CD4-positive, alpha-beta T cell treated with Interleukin-2 at 100 ng/mL for 4 hours (primary cell): ENCODE measurements around the gene MICAL1.

ENCODE experiments used
- DNase-seq: peaks from one replicate; pipeline ENCODE4 v3.0.0-alpha.2; 2020; ENCODE audit warnings: low spot score

The MICAL1 gene

DNA sequence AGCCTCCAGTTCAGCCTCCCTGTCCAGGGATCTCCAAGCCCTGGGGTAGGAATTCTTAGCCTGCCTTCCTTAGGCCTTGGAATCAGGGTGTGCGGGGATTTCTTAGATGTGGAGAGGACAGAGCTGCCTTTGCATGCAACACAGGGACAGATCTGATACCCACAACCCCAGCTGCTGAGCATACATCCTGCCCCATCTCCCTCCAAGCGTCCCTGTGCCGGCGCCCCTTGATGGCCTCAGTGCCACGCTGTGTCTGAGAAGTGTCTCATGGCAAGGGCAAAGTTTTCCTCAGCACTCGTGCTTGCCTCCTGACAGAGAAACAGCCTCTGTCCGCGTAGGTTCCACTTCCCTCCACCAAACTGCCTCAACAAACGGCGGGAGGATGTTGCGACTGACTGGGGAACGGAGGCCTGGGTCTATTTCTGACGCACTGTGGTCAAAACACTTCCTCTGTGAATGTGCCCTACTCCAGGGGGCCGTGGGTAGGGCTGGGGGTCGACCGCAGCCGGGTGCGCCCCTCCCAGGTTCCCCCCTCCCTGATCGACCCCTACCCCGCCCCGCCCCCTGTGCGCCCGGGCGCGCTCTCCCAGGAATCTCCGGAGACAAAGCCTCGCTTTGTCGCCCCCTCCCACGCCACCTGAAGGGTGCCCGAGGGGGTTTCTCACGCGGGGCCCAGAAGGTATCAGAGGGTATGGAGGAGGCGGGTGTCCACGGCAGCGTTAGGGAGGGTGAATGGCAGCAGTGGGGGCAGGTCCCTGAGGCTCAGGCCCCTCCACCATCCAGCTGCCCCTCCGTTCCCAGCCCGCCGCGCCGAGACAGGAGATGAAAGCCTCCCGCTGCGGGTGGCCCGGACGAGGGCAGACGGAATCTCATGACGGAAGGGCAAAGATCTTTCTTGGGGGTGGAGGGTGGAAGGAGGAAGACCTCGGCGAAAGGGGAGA is 806 bp downstream of the MICAL1 start:
- DNase-seq = peak; percentile 72

DNA sequence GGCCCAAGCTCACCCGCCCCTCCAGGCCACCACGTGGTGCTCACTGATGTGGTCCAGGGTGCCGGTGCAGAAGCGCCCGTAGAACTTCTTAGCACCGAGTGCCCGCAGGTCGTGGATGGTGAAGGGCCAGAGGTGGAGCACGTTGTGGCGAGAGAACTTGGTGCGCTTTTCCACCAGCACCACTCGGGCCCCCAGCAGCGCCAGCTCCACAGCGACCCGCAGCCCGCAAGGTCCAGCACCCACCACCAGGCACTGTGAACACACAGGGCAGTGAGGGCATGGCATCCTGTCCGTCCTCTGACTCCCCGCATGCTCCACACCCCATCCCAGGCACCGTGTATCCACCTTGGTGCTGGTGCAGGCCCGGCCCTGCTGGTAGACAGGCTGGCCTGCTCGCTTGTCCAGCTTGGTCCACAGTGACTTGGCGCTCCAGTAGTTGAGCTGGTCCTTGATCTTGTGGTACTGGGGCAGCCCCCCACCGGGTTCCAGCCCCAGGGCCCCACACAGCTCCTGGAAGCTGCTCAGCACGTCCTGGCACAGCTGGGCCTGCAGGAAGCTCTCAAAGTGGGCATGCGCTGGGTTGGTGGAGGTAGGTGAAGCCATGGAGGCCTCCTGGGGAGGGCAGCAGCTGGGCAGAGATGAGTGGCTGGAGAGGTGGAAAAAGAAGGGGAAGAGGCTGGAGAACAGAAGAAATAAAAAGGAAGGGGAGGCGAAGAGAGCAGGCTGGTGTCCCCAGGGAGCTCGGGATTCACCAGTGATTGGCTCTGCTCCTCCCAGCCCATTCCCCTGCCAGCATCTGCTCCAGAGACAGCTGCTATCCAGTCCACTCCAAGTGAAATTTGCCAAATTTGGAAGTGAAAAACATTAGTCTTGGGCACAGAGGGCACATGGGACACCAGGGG is 1.7 kb downstream of the MICAL1 start:
- no peak for DNase-seq

DNA sequence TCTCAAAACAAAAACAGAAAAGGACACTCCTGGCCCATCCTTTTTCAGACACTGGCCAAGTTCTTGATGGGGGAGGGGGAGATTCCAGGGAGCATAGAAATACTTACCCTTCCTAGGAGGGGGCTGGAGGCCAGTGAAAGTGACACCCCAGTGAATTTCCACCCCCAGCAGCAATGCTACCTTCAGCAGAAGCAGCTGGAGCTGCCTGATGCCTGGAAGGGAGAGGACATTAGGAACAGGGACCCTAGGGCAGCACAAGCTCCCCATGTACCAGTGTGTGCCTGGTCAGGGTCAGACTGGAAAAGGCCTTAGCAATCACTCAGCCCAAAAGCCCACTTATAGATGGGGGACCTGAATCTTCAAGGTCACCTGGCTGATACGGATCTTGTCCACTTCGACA is 2.4 kb downstream of the MICAL1 start:
- no peak for DNase-seq

DNA sequence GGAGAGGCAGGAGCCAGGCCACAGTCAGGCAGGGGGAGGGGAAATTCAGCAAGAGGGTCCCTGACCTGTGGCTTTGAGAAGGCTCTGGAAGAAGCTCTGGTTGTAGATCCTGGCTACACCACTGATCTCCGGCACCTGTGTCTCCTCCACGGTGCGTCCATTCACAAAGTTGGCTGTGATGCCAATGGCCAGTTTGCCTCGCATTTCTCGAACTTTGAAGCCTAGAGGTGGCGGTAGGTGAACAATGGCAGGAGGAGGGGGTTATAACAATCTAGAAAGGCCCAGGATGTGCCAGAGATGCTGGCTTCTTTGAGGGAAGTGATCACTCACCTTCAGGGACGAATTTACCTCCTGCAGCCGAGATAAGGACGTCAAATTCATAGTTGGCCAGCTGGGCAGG is 3.4 kb downstream of the MICAL1 start:
- no peak for DNase-seq

DNA sequence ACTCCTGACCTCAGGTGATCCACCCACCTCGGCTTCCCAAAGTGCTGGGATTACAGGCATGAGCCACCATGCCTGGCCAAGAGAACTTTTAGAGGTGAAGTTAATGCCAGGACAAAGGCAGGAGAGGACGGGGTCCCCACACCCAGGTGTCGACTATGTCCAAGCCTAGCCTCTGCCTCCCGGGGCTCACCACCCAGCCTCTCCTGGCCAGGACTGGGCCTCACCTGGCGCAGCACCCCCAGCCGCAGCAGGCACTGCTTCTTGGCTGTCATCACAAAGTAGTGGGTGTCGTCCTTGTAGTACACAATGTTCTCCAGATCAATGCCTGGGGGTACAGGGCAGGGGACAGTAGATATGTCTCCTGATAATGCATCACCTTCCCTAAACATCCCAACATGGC is 4.2 kb downstream of the MICAL1 start:
- no peak for DNase-seq

DNA sequence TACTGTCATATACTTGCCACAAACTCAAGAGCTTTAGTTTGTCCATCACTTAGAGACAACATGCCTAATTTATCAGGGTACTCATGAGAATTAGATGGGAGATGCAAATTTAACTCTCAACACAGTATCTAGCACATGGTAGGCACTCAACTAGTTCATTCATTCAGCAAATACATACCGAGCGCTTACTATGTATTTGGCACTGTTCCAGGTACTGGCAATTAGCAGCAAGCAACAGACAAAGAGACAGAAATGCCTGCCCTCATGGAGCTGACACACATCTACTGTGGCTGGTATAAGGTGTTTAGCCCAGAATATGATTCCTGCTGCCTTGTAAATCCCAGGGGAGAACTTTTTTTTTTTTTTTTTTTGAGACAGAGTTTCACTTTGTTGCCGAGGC is 4.8 kb downstream of the MICAL1 start:
- no peak for DNase-seq

DNA sequence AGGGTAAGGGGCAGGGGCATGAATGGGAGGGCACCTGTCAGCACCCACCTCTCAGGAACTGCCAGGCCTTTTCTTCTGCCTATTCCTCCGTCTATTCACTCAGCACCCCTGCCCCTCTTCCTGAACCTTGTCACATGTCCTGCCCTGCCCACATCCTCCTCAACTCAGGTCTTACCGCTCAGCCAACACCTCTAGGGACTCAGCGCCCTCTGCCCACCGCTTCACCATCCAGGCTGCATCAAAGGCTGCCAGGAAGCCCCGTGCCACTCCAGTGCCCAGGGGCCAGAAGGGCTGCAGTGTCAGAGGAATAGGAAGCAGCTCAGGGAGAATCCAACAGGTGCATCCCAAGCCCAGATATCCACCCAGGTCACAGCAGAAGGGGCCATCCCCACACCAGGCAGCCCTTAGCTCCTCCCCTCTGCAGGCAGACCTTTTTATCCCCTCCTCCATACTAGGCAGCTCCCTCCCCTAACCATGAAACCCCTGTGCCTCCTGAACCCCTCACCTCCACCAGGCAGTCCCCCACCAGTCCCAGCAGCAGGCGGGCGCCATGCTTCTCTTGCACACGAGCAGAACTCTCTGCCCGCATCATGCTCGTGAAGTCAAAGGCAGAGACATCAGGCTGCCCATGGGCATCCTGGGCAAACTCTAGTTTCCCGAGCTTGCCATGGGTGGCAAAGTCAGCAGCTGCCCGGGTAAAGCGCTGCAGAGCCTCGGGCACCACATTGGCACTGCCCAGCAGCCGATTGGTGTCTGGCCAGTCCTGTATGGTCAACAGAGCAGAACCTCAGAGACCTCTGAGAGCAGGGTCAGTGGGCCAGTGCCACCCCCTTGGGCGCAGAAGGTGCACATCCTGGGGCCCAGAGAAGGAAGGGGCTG is 5.5 kb downstream of the MICAL1 start:
- peak; percentile 36 for DNase-seq

DNA sequence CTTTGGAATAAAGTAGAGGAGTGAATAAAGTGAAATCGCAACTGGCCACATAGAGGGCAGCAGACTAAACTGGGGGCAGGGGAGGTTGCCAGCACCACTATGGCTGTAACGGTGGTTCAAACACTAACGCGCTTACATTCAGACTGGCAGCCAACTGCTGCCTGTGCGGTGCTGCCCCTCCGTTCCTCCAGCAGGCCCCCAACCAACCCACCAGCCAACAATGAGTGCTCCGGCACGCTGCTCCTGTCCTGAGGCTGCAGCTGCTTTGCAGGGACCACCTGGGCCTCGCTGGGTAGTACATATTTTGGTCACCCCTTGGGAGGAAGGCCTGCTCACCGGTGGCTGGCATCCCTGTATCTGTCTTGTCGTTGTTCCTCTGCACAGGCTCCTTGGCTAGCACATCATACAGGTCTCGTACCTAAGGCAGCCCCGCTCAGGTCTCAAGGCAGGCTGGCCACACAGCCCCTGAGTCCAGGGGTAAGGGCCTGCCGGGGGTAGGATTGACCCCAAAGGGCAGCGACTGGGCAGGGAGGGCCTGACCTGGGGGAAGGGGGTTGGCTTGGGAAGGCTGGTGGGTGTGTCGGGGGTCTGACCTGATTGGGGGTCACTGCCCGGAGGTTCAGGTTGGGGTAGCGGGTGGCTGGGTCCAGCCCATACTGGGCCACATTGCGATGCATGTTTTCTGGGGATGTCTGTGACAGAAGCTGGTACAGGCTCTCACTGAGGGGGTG is 6.3 kb downstream of the MICAL1 start:
- no peak for DNase-seq

DNA sequence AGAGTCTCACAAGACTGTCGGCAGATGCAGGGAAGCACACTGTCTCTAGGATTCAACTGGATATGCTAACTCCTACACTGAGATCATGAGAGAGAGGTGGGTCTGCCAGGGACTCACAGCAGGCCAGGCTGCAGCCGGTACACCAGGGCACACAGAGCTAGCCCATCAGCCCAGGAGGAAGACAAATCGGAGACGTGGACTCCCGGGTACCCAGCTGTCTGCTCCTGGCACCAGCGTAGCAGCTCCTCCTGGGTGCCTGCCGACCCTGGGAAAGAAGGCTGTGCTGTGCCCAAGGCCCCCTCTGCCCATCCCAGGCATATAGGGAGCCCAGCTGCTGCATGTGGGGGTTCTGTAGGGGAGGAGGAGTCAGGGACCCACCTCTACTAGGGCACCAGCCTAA is 7.0 kb downstream of the MICAL1 start:
- no peak for DNase-seq

DNA sequence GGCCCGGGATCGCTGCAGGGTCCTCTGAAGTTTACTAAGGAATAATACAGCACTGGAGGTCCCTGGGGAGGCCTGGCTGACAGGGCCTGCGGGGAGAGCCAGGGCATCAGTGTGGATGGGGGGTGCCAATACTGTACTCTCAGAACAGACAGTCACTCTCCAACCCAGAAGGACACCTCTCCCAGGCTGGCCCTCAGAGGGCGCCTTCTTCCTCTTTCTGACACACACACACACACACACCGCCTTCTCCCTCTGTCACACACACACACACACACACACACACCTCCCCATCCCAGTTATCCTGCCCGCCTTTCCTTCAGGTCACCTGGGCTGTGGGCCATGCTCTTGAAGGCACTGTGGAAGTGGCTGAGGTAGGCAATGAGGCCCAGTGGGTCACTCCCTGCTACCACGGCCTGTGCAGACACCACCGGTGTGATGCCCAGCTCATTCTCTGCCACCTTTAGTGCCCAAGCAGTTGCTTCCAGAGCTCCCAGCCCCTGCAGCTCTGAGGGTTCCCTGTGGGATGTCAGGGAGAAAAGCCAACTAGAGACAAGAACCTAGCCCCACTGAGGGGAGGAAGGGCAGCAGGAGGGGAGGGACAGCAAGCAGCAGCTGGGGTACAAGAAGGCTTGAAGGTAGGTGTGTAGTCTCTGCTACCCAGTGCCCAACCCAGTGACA is 7.6 kb downstream of the MICAL1 start:
- DNase-seq = no peak

DNA sequence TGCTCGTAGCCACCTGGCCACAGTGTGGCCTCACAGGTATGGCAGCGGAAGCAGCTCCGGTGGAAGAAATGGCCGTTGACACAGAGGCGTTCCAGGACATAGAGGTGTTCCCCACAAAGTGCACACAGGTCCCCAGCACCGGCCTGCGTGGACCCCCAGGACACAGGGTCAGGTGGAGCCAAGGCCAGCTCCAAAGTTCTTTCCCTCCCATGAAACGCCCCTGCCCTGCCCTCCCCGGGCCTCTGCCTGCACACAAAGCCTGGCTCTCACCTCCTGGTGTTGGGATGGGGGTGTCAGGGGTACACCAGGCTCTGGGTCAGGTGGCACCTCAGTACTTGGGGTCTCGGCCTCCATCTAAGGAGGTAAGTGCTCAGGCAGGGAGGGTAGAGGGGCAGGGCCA is 8.5 kb downstream of the MICAL1 start:
- no peak for DNase-seq

DNA sequence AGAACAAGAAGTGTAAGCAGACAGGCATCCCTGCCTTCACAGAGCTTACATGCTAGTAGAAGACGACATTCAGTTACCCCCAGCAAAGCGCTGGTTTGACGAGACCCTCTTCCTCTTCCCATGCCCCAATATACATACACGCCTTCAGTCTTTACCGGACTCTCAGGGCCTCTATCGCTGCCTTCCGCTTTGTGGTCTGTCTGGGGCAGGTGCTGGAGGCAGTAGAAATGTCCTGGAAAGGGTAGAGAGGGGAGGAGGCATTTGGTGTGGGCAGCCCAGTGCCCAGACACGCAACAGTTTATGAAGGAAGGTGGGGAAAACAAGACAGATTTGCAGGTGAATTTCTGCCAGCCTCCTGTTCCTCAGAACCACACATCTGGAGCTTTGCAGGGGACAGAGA is 9.0 kb downstream of the MICAL1 start:
- no peak for DNase-seq

DNA sequence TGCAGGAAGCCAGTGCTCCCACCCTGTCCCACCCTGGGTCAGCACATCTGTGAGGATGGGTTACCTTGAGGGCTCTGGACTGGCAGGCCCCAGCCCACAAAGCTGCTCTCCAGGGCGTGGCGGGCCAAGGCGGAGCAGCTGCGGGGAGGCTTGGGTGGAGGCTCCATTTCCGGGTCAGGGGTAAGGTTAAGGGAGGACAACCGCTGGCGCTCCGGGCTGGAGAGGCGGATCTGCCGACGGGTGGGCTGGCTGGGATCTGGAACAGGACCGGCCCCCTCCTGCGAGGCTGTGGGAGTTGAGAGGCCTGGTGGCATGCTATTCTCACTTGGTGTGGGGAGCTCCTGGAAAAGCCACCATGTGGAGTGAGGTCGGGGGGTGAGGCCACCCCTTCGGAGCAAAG is 9.5 kb downstream of the MICAL1 start:
- DNase-seq = no peak

DNA sequence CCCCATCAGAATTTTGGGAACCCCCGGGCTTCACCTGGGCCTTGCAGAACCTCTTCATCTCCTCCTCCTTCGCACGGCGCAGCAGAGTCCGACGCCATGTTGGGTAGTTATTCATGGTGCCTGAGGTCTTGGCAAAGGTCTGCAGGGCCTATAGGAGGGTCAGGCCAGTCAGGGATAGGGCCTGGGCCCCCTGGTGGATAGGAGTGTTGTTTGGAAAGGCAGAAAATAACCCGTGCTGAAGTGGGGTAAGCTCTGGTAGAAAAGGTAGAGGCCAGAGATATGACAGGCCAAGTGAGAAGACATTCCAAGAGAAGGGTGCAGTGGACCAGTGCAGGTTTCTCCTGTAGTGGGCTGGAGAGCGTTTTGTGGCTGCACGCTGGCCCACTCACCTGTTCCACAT is 10.2 kb downstream of the MICAL1 start:
- DNase-seq = no peak

DNA sequence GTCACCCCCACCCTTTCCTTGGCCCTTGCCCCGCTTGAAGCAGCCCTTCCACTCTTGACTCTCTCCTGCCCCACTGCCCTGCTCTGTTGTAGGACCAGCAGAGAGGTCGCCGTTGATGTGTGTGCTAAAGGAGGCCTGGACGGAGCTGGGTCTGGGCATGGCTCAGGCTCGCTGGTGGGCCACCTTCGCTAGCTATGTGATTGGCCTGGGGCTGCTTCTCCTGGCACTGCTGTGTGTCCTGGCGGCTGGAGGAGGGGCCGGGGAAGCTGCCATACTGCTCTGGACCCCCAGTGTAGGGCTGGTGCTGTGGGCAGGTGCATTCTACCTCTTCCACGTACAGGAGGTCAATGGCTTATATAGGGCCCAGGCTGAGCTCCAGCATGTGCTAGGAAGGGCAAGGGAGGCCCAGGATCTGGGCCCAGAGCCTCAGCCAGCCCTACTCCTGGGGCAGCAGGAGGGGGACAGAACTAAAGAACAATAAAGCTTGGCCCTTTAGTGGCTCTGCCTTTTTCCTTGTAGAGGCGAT is 12.1 kb downstream of the MICAL1 start:
- no peak for DNase-seq

DNA sequence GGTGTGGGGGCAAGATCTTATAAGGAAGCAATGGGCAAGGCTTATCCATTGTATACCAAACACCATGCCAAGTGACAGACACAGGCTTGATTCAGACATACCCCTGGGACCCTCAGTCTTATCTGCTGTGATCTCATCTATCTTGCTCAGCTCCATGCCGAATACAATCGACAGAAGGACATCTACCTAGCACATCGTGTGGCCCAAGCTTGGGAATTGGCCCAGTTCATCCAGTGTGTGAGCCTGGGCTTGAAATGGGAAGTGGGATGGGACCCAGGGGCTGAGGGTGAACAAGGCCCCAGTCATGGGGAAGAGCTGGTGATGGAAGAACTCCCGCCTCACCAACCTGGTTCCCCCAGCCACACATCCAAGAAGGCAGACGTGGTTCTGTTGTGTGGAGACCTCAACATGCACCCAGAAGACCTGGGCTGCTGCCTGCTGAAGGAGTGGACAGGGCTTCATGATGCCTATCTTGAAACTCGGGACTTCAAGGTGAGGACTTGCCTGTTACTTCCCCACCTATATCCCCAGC is 13.1 kb downstream of the MICAL1 start:
- DNase-seq = no peak

DNA sequence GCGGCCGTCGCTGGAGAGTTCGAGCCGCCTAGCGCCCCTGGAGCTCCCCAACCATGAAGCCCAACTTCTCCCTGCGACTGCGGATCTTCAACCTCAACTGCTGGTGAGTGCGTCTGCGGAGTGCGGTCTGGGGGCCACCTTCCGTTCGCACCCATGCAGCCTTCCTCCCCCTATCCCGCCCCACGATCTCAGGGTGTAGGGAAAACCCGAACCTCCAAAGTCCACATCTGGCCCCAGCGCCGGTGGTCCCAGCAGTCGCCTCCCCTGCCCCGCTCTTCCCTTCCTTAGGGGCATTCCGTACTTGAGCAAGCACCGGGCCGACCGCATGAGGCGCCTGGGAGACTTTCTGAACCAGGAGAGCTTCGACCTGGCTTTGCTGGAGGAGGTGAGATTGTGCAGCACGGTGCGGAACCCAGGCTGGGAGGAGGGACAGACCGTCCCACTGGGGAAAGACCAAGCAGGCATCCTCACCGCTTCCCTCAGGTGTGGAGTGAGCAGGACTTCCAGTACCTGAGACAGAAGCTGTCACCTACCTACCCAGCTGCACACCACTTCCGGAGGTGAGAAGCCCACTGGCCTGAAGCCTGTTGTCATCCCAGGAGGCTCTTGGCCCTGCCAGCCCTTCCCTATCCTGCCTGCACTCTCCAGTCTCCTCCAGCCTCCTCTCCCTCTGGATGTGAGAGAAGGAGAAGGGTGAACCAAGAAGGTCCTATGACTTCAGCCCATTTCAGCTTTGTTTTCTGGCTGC is 14.3 kb downstream of the MICAL1 start:
- peak; percentile 44 for DNase-seq

DNA sequence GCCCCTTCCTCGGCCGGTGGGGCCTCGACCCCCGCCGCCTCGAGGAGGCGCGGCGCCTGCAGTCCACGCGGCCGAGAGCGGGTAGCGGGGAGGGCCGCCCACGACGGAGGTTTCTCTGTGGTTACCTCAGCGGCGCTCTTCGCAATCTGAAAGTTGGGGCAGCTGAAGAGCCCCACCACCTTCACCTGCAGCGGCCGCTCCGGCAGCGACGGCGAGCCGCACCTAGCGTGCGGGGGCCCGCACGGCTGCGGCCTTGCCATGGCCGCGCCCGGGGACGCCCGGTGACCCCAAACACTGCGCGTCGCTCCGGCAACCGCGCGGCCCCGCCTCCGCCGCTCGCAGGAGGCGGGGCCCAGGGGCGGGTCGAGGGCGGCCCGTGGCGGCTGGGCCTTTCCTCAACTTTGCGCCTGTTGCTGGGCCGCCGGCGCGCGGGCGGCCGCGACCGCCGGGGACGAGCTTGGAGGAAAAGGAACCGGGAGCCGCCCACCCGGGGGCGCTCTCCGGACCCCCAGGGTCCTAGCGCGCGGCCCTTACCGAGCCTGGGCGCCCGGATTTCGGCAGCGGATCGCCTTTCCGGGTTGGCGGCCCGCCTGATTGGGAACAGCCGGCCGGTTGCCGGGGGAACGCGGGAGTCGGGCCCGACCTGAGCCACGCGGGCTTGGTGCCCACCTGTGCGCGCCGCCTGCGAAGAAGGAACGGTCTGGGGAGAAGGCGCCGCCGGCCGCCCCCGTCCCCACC is 15.1 kb downstream of the MICAL1 start, which contains the start of the genes PPIL6 and SMPD2:
TSS of gene PPIL6 (minus strand) at position 298 of the 738 bp plus-strand sequence. CDS start at position 260, 38 bp downstream.
TSS of gene SMPD2 (plus strand) at position 394 of the 738 bp plus-strand sequence. CDS start 398 bp downstream, outside the sequence.
- DNase-seq = peak; percentile 85
